Measurements from ENCODE around the gene KIAA1671. TPM values are rescaled to one million over a fixed set of nuclear protein-coding genes. Genes with fewer than 3 reads are reported as not detected.

Gene KIAA1671
- total and polyA plus RNA-seq, 9 of the 15 experiments (the other 6 are each of a cell fraction or from before 2014, with no cell fraction given): under 0.01 to 0.11 (median 0.02) TPM; not detected in 5

DNA sequence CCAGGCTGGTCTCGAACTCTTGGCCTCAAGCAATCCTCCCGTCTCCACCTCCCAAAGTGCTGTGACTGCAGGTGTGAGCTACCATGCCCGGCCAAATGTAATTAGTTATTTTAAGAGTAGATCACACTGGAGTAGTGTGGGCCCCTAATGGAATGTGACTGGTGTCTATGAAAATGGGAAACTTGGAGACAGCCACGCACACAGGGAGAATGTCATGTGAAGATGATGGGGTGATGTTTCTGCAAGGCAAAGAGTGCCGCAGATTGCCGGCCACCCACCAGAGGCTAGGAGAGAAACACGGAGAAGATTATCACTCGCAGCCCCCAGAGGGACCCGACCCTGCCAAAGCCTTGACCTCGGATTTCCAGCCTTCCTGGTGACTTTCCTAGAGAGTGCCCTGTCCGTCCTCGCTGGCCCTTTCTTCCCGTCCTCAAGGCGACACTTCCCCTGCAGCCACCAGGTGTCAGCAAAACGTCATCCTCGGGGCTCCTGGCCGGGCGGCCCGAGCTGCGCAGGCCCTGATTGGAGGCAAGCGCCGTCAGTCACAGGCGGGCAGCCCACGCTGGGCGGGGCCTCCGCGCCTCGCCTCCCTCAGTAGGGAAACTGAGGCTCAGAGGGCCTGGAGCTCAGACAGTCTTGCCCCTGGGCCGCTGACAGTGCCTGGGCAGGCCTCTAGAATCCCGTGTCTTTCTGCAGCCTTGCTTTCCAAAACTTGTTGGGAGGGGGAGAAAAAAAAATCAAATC is 283.2 kb downstream of the KIAA1671 start (continued):
- TF ChIP-seq, protein P1, sequence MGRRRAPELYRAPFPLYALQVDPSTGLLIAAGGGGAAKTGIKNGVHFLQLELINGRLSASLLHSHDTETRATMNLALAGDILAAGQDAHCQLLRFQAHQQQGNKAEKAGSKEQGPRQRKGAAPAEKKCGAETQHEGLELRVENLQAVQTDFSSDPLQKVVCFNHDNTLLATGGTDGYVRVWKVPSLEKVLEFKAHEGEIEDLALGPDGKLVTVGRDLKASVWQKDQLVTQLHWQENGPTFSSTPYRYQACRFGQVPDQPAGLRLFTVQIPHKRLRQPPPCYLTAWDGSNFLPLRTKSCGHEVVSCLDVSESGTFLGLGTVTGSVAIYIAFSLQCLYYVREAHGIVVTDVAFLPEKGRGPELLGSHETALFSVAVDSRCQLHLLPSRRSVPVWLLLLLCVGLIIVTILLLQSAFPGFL (CRISPR knock-in tag; IDR thresholded peaks at IDR 0.05): no peak

DNA sequence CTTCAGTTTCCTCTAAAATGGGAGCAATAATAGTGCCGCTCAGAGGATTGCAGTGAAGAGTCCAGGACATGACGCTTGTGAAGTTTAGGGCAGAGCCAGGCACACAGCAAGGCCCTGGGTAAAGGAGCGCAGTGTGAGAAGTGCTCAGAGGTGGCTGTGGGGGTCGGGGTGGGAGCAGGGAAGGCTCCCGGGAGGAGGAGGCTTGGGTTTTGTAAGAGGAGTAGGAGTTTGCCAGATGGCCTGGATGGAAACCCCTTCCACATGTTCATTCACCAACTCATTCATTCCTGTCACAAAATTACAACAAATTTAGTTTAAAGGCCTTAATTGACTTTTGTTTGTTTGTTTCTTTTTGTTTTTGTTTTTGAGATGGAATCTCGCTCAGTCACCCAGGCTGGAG is 283.9 kb downstream of the KIAA1671 start:
- no peak for ATAC-seq
- H3K27ac ChIP-seq (ENCODE audit: extremely low read depth, low read depth, low read length): no peak overlapping the region
- DNase-seq (ENCODE audit: extremely low read depth in 1 of 4, low spot score in 3 of 4): no peak
- H3K9me1 ChIP-seq (ENCODE audit: control insufficient read depth, insufficient read depth, low read length): no peaks in the 10 kb centered on the region
- CTCF ChIA-PET (ENCODE audit: low intra/inter-chr PET ratio): no interaction called here
- no peak overlapping the region for H2AFZ ChIP-seq (ENCODE audit: low read depth, low read length)
- no peaks in the 10 kb centered on the region for H3K79me2 ChIP-seq (ENCODE audit: control insufficient read depth, insufficient read depth, low read length)
- peaks cover 0 to 5% of the 10 kb centered on the region in 2 experiments; a peak in 1 of 5 replicates for H3K4me1 ChIP-seq (replicated peaks in 1 of 2; ENCODE audit: control insufficient read depth in 2 of 2, insufficient read depth in 2 of 2, low read length in 2 of 2)
- H3K9me3 ChIP-seq (replicated peaks; ENCODE audit: control insufficient read depth, insufficient read depth, low read depth, low read length): no peaks in the 10 kb centered on the region
- H3K9ac ChIP-seq (ENCODE audit: insufficient read depth in 1 of 2, low read depth in 2 of 2, low read length in 2 of 2): no peak overlapping the region
- H3K4me3 ChIP-seq: no peak overlapping the region
- POLR2A ChIA-PET: no interaction called here
- no peaks in the 10 kb centered on the region for H3K27me3 ChIP-seq (ENCODE audit: control insufficient read depth in 2 of 2, insufficient read depth in 2 of 2, low read length in 2 of 2)
- no peak for FAIRE-seq
- intact Hi-C loops (cut with micrococcal nuclease): loop anchor here (5.0 to 10.0 kb wide), 2 partner anchors 96 to 468 kb away; no protein-coding TSS in a partner anchor
- H3K36me3 ChIP-seq (ENCODE audit: control insufficient read depth, insufficient read depth, low read length): no peaks in the 10 kb centered on the region
- BruUV-seq (replicated peaks): no TSS peak
- H3K4me2 ChIP-seq (ENCODE audit: insufficient read depth, low read length): no peak overlapping the region
- H4K20me1 ChIP-seq (replicated peaks; ENCODE audit: control insufficient read depth, insufficient read depth, low read length): no peaks in the 10 kb centered on the region
- WGBS (ENCODE audit: insufficient coverage, low coverage, missing lambda C conversion rate): 16% methylated on average over 6 of the region's 6 CpGs
- in situ Hi-C loops (cut with MboI): loop anchor here (10.0 kb wide), 1 partner anchor 98 kb away; no protein-coding TSS in a partner anchor
- TF ChIP-seq ZNF23 (CRISPR knock-in tag; IDR thresholded peaks at IDR 0.05) (no peak), CHD4 (IDR thresholded peaks at IDR 0.05; ENCODE audit: insufficient read depth, insufficient replicate concordance, low read depth, low read length, poor library complexity, severe bottlenecking) (no peak), FOXA1 (IDR thresholded peaks at IDR 0.05; ENCODE audit: borderline replicate concordance) (no peak), TOE1 (IDR thresholded peaks at IDR 0.05; ENCODE audit: borderline replicate concordance) (no peak), TOE1 (CRISPR knock-in tag; IDR thresholded peaks at IDR 0.05; ENCODE audit: borderline replicate concordance, low read depth) (no peak), ZNF699 (CRISPR knock-in tag; IDR thresholded peaks at IDR 0.05; ENCODE audit: insufficient replicate concordance) (no peak), RFX5 (IDR thresholded peaks at IDR 0.05; ENCODE audit: low read depth, low read length) (no peak), ZNF507 (tag; conservative IDR thresholded peaks at IDR 0.05) (no peak), TCF7L2 (IDR thresholded peaks at IDR 0.05; ENCODE audit: low read depth, low read length) (no peak), FOXO4 (CRISPR knock-in tag; IDR thresholded peaks at IDR 0.05) (no peak), DIDO1 (tag; IDR thresholded peaks at IDR 0.05; ENCODE audit: low read depth) (no peak)
- TF ChIP-seq, protein P2, sequence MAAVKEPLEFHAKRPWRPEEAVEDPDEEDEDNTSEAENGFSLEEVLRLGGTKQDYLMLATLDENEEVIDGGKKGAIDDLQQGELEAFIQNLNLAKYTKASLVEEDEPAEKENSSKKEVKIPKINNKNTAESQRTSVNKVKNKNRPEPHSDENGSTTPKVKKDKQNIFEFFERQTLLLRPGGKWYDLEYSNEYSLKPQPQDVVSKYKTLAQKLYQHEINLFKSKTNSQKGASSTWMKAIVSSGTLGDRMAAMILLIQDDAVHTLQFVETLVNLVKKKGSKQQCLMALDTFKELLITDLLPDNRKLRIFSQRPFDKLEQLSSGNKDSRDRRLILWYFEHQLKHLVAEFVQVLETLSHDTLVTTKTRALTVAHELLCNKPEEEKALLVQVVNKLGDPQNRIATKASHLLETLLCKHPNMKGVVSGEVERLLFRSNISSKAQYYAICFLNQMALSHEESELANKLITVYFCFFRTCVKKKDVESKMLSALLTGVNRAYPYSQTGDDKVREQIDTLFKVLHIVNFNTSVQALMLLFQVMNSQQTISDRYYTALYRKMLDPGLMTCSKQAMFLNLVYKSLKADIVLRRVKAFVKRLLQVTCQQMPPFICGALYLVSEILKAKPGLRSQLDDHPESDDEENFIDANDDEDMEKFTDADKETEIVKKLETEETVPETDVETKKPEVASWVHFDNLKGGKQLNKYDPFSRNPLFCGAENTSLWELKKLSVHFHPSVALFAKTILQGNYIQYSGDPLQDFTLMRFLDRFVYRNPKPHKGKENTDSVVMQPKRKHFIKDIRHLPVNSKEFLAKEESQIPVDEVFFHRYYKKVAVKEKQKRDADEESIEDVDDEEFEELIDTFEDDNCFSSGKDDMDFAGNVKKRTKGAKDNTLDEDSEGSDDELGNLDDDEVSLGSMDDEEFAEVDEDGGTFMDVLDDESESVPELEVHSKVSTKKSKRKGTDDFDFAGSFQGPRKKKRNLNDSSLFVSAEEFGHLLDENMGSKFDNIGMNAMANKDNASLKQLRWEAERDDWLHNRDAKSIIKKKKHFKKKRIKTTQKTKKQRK (IDR thresholded peaks at IDR 0.05; ENCODE audit: borderline replicate concordance, low read depth, low read length): no peak
